ENCODE results near the gene RBM6. TPM values are rescaled to one million over a fixed set of nuclear protein-coding genes. Genes with fewer than 3 reads are reported as not detected.
A peak's percentile ranks its signal among the peaks of the same experiment; 100 is the strongest.

Gene RBM6
- polyA plus RNA-seq, 1 of the 3 experiments (the other 2 are of a cell fraction), result 67.4 TPM

DNA sequence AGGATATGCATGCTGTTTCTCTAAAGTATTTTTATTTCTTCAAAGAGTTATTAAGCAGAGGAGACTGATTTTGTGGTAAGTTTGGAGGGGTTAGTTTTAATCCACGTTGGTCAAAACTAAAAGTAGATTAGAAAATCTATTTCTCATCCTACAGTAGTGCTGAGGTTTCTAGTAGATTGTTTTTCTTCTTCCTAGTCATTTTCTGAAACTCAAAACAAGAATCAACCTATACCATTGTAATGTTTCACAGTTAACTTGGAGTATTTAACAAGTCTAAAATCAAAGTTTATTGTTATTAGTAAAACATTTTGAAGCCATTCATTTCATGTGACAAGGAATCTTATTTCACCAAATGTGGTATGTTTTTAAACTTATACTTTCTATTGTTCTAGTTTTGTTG is 57.9 kb downstream of the RBM6 start:
- CTCF ChIA-PET, result no interaction called here

DNA sequence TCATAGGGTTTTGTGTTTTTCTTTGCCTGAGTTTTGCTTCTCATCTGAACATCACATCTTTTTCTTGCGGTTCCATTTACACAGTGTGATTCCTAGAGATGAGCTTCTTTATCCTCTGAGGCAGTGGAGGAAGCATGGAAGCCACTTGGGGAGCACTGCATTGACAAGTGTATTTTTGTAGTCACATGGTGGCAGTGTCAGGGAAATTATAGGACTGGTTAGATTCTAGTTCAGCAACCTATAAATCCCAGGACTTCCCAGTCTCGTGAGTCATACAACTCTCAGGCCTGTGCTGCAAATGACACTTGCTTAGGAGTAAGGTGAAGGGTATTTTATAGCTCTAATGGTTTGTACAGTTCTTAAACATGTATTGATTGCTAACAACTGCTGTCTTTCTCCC is 58.4 kb downstream of the RBM6 start:
- Histone ChIP-seq H3K9ac (no peak overlapping the region; the same call in 1 of the 2 replicates), H3K27me3 (ENCODE audit: insufficient read depth) (no peaks in the 10 kb centered on the region), H2AFZ (ENCODE audit: low read depth) (no peak overlapping the region), H3K4me1 (ENCODE audit: control insufficient read depth in 1 of 2, insufficient read depth in 2 of 2, low read depth in 1 of 2, low read length in 1 of 2) (no peaks in the 10 kb centered on the region), H3K9me2 (no peaks in the 10 kb centered on the region), H4K20me1 (ENCODE audit: insufficient read depth) (no peaks in the 10 kb centered on the region; the same call in 1 of the 2 replicates), H3K27ac (ENCODE audit: low read depth in 2 of 2, low read length in 1 of 2) (no peak overlapping the region), H3K9me3 (no peaks in the 10 kb centered on the region), H3K4me3 (ENCODE audit: low read depth in 2 of 2, low read length in 1 of 2) (no peak overlapping the region), H3K4me2 (no peak overlapping the region), H3K79me2 (ENCODE audit: insufficient read depth) (peaks cover 65% of the 10 kb centered on the region), H3K36me3 (replicated peaks in 1 of 2; ENCODE audit: control insufficient read depth in 1 of 2, insufficient read depth in 2 of 2, low read length in 1 of 2) (peaks cover 22 to 39% of the 10 kb centered on the region in 2 experiments), H3F3A (replicated peaks; ENCODE audit: insufficient read depth) (no peaks in the 10 kb centered on the region)
- TF ChIP-seq, protein P1, sequence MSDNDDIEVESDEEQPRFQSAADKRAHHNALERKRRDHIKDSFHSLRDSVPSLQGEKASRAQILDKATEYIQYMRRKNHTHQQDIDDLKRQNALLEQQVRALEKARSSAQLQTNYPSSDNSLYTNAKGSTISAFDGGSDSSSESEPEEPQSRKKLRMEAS (IDR thresholded peaks at IDR 0.05; ENCODE audit: low read depth), result 0 out of 2 replicates have a peak, but pooled peaks have one; percentile 28
- TF ChIP-seq GATA2 (CRISPR knock-in tag; IDR thresholded peaks at IDR 0.05), result no peak
- WGBS (ENCODE audit: low lambda C conversion rate), result 82% methylated on average over 2 of the region's 2 CpGs
- DNase-seq, result no peak
- POLR2A ChIA-PET, result no interaction called here
- CTCF ChIA-PET, result no interaction called here

More for the DNA sequence above, 57.9 kb downstream of the RBM6 start:
- H3K79me2 ChIP-seq (ENCODE audit: insufficient read depth), result peaks cover 66% of the 10 kb centered on the region
- no peaks in the 10 kb centered on the region for H3K27me3 ChIP-seq (ENCODE audit: insufficient read depth)
- H3K9me2 ChIP-seq, result no peaks in the 10 kb centered on the region
- H4K20me1 ChIP-seq (ENCODE audit: insufficient read depth), result no peaks in the 10 kb centered on the region; the same call in 1 of the 2 replicates
- H3K4me3 ChIP-seq (ENCODE audit: low read depth in 2 of 2, low read length in 1 of 2), result no peak overlapping the region
- H3K9ac ChIP-seq, result no peak overlapping the region
- 91% methylated on average over 1 of the region's 1 CpG for WGBS (ENCODE audit: low lambda C conversion rate)
- no peaks in the 10 kb centered on the region for H3K4me1 ChIP-seq (ENCODE audit: control insufficient read depth in 1 of 2, insufficient read depth in 2 of 2, low read depth in 1 of 2, low read length in 1 of 2)
- no peaks in the 10 kb centered on the region for H3F3A ChIP-seq (replicated peaks; ENCODE audit: insufficient read depth)
- no peak for TF ChIP-seq FOXM1 (IDR thresholded peaks at IDR 0.05; ENCODE audit: low read depth)
- TF ChIP-seq, protein P2, sequence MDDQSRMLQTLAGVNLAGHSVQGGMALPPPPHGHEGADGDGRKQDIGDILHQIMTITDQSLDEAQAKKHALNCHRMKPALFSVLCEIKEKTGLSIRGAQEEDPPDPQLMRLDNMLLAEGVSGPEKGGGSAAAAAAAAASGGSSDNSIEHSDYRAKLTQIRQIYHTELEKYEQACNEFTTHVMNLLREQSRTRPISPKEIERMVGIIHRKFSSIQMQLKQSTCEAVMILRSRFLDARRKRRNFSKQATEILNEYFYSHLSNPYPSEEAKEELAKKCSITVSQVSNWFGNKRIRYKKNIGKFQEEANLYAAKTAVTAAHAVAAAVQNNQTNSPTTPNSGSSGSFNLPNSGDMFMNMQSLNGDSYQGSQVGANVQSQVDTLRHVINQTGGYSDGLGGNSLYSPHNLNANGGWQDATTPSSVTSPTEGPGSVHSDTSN (IDR thresholded peaks at IDR 0.05), result no peak
- H2AFZ ChIP-seq (ENCODE audit: low read depth), result no peak overlapping the region
- DNase-seq, result no peak
- H3K9me3 ChIP-seq, result no peaks in the 10 kb centered on the region
- H3K27ac ChIP-seq (ENCODE audit: low read depth in 2 of 2, low read length in 1 of 2), result no peak overlapping the region
- H3K4me2 ChIP-seq, result no peak overlapping the region
- H3K36me3 ChIP-seq (replicated peaks in 1 of 2; ENCODE audit: control insufficient read depth in 1 of 2, insufficient read depth in 2 of 2, low read length in 1 of 2), result peaks cover 22 to 39% of the 10 kb centered on the region in 2 experiments
- POLR2A ChIA-PET, result no interaction called here

DNA sequence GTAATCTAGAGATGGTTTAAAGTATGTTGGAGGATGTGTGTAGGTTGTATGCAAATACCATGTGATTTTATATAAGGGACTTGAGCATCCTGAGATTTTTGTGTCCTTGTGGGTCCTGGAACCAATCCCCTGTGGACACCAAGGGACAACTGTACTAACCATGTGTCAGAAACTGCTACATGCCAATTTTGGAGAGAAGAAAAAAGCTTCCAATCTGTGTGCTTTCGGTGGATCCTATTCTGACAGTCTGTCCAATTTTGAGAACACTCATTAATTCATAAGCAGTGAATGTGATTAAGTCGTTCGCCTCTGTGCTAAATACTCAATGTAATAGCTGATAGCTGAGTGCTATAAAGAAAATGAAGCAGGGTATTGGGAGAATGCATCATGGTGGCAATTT is 61.6 kb downstream of the RBM6 start:
- Histone ChIP-seq H3K27ac (ENCODE audit: low read depth in 2 of 2, low read length in 1 of 2) (no peak overlapping the region), H4K20me1 (ENCODE audit: insufficient read depth) (no peaks in the 10 kb centered on the region), H3K4me3 (ENCODE audit: low read depth in 2 of 2, low read length in 1 of 2) (no peak overlapping the region), H3K79me2 (ENCODE audit: insufficient read depth) (peaks cover 64% of the 10 kb centered on the region), H3K4me2 (no peak overlapping the region), H3K9ac (no peak overlapping the region), H3K36me3 (replicated peaks in 1 of 2; ENCODE audit: control insufficient read depth in 1 of 2, insufficient read depth in 2 of 2, low read length in 1 of 2) (peaks cover 20 to 34% of the 10 kb centered on the region in 2 experiments), H3F3A (replicated peaks; ENCODE audit: insufficient read depth) (no peaks in the 10 kb centered on the region), H2AFZ (ENCODE audit: low read depth) (no peak overlapping the region), H3K4me1 (ENCODE audit: control insufficient read depth in 1 of 2, insufficient read depth in 2 of 2, low read depth in 1 of 2, low read length in 1 of 2) (no peaks in the 10 kb centered on the region), H3K9me3 (no peaks in the 10 kb centered on the region), H3K9me2 (no peaks in the 10 kb centered on the region), H3K27me3 (ENCODE audit: insufficient read depth) (no peaks in the 10 kb centered on the region)
- ChIA-PET CTCF (no interaction called here), POLR2A (no interaction called here)
- TF ChIP-seq FOXJ3 (CRISPR knock-in tag; IDR thresholded peaks at IDR 0.05) (no peak), TEAD4 (IDR thresholded peaks at IDR 0.05; ENCODE audit: borderline replicate concordance, insufficient read depth) (no peak), FOSL2 (IDR thresholded peaks at IDR 0.05; ENCODE audit: borderline replicate concordance, low read depth) (no peak), RCOR1 (IDR thresholded peaks at IDR 0.05; ENCODE audit: low read length) (no peak), MEF2A (IDR thresholded peaks at IDR 0.05; ENCODE audit: borderline replicate concordance, low read depth) (no peak), RXRA (IDR thresholded peaks at IDR 0.05; ENCODE audit: borderline replicate concordance, low read depth) (no peak)
- no peak for DNase-seq
- 96% methylated on average over 3 of the region's 3 CpGs for WGBS (ENCODE audit: low lambda C conversion rate)
